Stimulated activated naive CD8-positive, alpha-beta T cell treated with anti-CD3 and anti-CD28 coated beads, Interleukin-15, Interleukin-2, amounts not matched to agents 100 ng/mL and 50 ng/mL, for 24 hours (primary cell): ENCODE results near the gene DUXB.

ENCODE experiments used
- H3K27ac Mint-ChIP-seq: one replicate; pipeline ENCODE4 v1.8.0; 2021; ENCODE audit warnings: mild to moderate bottlenecking, mixed read lengths
- H3K27me3 Mint-ChIP-seq: one replicate; pipeline ENCODE4 v1.8.0; 2021; ENCODE audit warnings: mixed read lengths
- H3K36me3 Mint-ChIP-seq: one replicate; pipeline ENCODE4 v1.8.0; 2021; ENCODE audit warnings: low read depth, mixed read lengths
- H3K4me1 Mint-ChIP-seq: one replicate; pipeline ENCODE4 v1.8.0; 2021; ENCODE audit warnings: low read depth, mixed read lengths
- H3K4me3 Mint-ChIP-seq: one replicate; pipeline ENCODE4 v1.8.0; 2021; ENCODE audit warnings: mild to moderate bottlenecking, mixed read lengths
- H3K9me3 Mint-ChIP-seq: one replicate; pipeline ENCODE4 v1.8.0; 2021; ENCODE audit warnings: mixed read lengths

The DUXB gene

DNA sequence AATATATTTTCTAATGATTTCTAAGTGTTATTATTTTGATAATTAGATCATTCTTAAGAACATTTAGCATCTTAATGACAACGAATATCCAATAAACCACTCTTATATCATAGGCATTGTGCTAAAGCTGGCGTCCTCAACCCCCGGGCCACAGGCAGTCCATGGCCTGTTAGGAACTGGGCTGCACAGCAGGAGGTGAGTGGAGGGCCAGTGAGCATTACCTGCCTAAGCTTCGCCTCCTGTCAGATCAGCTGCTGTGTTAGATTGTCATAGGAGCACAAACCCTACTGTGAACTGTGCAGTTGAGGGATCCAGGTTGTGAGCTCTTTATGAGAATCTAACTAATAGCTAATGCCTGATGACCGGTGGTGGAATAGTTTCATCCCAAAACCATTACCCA is 3.7 kb downstream of the DUXB start:
- Mint-ChIP-seq H3K4me3 (no peak overlapping the region), H3K27me3 (no peaks in the 10 kb centered on the region), H3K4me1 (no peaks in the 10 kb centered on the region), H3K36me3 (no peaks in the 10 kb centered on the region), H3K27ac (no peak overlapping the region), H3K9me3 (no peaks in the 10 kb centered on the region)

DNA sequence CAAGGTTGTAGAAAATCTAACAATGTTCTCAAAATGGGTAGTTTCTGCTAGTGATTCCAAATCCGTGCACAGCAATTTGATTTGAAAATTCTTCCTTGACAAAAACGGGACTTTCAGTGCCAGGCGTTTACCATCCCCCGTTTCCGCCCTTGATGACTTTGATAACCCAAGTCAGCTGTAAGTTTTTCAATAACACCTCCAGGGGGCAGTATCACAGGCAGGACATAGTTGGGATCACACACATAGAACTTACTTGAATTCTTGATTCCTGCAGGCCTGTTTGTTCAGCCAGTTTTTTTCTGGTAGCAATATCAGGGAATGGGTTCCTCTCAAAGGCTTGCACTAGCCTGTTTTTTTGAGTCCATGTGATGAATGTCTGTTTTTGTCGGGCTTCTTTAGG is 5.6 kb downstream of the DUXB start:
- no peaks in the 10 kb centered on the region for H3K9me3 Mint-ChIP-seq
- H3K27ac Mint-ChIP-seq, result no peak overlapping the region
- H3K4me1 Mint-ChIP-seq, result no peaks in the 10 kb centered on the region
- no peak overlapping the region for H3K4me3 Mint-ChIP-seq
- H3K36me3 Mint-ChIP-seq, result no peaks in the 10 kb centered on the region
- H3K27me3 Mint-ChIP-seq, result no peaks in the 10 kb centered on the region

DNA sequence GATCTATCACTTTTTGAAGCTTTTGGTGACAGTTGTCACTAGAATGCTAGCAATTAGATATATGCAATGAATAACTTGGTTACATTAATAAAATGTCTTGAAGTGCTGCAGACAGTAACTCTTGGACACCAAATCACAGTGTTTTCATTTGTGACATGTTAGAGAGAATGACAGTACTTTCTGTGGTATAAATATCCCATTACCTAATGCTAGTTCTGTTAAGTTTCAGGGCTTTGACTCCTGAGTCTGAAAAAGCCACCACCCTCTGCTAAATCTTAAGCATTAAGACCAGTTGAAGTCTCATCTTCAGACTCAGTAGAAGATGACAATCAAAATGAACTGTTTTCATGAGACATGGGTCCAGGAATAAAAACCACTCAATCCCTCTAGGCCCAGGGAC is 13.9 kb downstream of the DUXB start:
- no peak overlapping the region for H3K27ac Mint-ChIP-seq
- no peaks in the 10 kb centered on the region for H3K36me3 Mint-ChIP-seq
- H3K4me3 Mint-ChIP-seq, result no peak overlapping the region
- peaks cover 4% of the 10 kb centered on the region for H3K9me3 Mint-ChIP-seq
- H3K27me3 Mint-ChIP-seq, result no peaks in the 10 kb centered on the region
- H3K4me1 Mint-ChIP-seq, result no peaks in the 10 kb centered on the region

DNA sequence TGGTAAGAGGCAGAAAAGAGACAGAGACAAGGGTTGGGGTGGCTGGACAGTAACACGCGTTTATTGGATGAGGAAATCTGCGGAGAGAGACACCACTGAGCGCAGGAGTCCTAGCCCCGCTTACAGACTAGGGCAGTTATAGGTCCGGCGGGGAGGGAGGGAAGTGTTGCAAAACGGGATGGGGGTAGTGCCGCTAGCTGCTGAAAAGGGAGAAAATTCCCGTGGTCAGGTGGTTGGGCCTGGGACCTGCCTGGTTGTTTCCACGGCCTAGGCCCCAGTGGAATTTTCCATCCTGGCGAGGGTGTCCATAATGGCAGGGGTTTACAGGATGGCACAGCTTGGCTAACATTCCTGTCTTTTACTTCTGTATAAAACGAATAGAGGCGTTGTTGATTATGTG is 19.0 kb downstream of the DUXB start:
- H3K4me1 Mint-ChIP-seq, result no peaks in the 10 kb centered on the region
- no peaks in the 10 kb centered on the region for H3K27me3 Mint-ChIP-seq
- no peak overlapping the region for H3K4me3 Mint-ChIP-seq
- H3K36me3 Mint-ChIP-seq, result no peaks in the 10 kb centered on the region
- no peak overlapping the region for H3K27ac Mint-ChIP-seq
- H3K9me3 Mint-ChIP-seq, result peaks cover 4% of the 10 kb centered on the region

DNA sequence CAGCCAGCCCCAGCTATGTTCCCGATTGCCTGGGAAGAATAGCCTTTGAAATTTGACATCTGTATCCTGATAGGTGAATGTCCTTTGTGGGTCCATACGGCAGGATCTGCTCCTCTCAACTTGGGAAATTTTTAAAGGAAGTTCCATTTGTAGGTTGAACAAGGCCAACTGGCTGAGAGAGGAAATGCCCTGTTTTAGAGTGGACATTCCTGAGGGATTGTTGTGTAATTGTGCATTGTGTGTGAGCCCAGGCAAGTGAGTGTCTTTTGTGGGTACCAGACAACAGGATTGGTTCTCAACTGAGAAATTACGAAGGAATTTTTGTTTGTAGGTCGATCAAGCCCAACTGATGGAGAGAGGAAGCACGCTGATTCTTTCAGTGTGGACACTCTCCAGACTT is 21.9 kb downstream of the DUXB start:
- Mint-ChIP-seq H3K4me1 (no peaks in the 10 kb centered on the region), H3K27ac (no peak overlapping the region), H3K27me3 (no peaks in the 10 kb centered on the region), H3K4me3 (no peak overlapping the region), H3K9me3 (peaks cover 2% of the 10 kb centered on the region), H3K36me3 (no peaks in the 10 kb centered on the region)

DNA sequence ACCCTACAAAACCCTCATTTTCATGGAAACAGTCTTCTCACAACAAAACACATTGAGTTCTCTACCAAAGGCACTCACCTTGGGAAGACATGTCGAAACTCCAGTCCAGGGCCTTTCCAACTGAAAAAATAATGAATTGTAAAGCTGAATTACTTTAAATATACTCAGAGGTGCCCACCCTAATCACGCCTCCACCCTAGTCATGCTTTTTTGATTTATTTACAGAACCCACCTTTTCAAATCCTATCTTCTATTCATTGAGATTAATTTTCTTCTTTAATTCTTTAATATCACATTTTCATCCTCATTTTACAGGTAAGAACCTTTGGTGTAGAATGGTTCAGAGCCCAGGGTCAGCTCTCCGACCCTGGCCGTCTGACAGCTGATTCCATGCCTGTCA is 24.4 kb downstream of the DUXB start, which contains the start of gene CPHXL2:
Gene CPHXL2 (minus strand): TSS at position 101 of the 400 bp plus-strand sequence. CDS start 10 bp downstream, at position 91.
- H3K4me3 Mint-ChIP-seq, result no peak within 1 kb of the TSS
- no peaks in the 10 kb centered on the region for H3K36me3 Mint-ChIP-seq
- no peak within 1 kb of the TSS for H3K27ac Mint-ChIP-seq
- no peaks in the 10 kb centered on the region for H3K9me3 Mint-ChIP-seq
- no peaks in the 10 kb centered on the region for H3K4me1 Mint-ChIP-seq
- no peaks in the 10 kb centered on the region for H3K27me3 Mint-ChIP-seq

DNA sequence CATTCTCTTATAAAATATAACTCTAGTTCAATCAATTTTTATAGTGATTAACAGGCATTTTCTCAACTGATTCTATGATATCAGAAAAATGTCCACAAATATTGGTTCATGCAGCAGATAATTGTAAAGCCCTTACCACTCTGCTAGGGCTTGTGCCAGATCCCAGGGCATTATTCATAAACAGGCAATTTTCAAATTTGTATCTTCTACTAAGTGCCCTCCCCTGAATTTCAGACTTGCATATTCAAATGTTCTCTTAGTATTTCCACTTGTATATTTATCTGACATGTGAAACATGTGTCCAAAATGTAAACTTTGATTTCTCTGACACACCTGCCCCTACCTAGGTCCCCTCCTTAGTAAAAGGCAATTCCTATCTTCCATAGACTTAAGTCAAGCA is 33.8 kb downstream of the DUXB start:
- Mint-ChIP-seq H3K4me3 (no peak overlapping the region), H3K27me3 (no peaks in the 10 kb centered on the region), H3K36me3 (no peaks in the 10 kb centered on the region), H3K4me1 (no peaks in the 10 kb centered on the region), H3K9me3 (no peaks in the 10 kb centered on the region), H3K27ac (no peak overlapping the region)

DNA sequence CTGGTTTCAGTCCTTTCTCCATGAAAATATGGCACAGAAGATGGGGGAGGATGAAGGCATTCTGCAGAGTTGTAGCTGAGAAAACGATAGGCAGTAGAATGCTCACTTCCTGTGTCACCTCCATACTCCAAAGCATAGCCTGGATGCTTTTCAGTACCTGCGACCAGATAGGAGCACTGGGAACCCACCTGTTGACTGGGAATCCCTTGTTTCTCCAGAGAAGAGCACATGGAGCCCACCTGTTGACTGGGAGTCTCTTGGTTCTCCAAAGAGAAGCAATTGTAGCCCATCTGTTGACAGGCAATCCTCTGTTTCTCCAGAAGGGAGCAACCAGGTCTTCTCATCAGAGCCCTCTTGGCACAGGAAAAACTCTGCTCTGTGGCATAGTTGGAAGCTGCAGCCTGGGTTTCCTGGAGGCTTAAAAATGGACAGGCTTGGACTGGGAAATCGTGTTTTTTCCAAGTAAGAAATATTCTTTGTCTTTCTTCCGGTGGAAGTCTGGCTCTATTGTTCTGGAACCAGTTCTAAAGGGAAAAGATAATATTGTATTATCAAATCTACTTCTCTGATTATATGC is 40.4 kb downstream of the DUXB start:
- no peak overlapping the region for H3K27ac Mint-ChIP-seq
- peaks cover 24% of the 10 kb centered on the region for H3K36me3 Mint-ChIP-seq

DNA sequence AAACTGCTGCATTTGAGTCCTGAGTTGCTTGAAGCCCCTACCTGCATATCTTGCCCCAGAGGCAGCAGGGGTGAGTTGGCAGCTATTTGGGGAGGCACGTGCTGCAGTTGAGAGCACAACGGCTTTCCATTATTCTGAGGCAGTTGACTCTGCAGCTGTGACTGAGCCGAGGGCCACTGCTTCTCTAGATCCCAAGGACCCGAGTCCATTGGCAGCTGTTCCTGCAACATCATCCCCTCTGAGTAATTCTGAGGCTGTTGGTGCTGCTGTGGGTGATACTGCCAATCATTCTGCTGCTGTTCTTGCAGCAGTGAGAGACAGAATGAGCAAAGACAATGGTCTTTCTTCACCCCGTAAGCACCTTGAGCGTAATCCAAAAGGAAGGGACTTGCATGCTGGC is 40.9 kb downstream of the DUXB start:
- Mint-ChIP-seq H3K36me3 (peaks cover 28% of the 10 kb centered on the region), H3K4me3 (no peak overlapping the region), H3K4me1 (no peaks in the 10 kb centered on the region), H3K27ac (no peak overlapping the region), H3K9me3 (no peaks in the 10 kb centered on the region), H3K27me3 (no peaks in the 10 kb centered on the region)

More for the DNA sequence above, 40.4 kb downstream of the DUXB start:
- H3K4me3 Mint-ChIP-seq, result no peak overlapping the region
- no peaks in the 10 kb centered on the region for H3K9me3 Mint-ChIP-seq
- H3K27me3 Mint-ChIP-seq, result no peaks in the 10 kb centered on the region
- no peaks in the 10 kb centered on the region for H3K4me1 Mint-ChIP-seq

DNA sequence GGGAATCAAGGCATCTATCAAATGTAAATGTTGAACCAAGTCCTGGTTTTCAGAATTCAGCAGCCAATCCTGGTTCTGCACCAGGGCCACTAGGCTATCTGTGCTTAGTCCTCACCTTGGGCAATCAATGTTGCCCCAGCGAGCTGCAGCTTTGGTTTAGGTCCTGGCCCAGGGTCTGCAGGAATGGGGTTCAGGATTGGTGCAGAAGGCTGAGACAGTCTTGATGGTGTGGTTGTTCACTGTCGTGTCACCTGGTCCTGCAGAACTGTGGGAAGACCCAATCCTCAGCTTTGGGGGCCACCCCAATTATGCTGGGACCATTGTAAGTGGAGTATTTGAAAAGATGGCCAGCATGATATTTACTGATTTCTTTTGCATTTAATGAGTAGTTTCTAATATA is 43.1 kb downstream of the DUXB start:
- no peak overlapping the region for H3K4me3 Mint-ChIP-seq
- peaks cover 43% of the 10 kb centered on the region for H3K36me3 Mint-ChIP-seq
- no peaks in the 10 kb centered on the region for H3K9me3 Mint-ChIP-seq
- H3K4me1 Mint-ChIP-seq, result peaks cover 12% of the 10 kb centered on the region
- H3K27me3 Mint-ChIP-seq, result no peaks in the 10 kb centered on the region
- H3K27ac Mint-ChIP-seq, result no peak overlapping the region

DNA sequence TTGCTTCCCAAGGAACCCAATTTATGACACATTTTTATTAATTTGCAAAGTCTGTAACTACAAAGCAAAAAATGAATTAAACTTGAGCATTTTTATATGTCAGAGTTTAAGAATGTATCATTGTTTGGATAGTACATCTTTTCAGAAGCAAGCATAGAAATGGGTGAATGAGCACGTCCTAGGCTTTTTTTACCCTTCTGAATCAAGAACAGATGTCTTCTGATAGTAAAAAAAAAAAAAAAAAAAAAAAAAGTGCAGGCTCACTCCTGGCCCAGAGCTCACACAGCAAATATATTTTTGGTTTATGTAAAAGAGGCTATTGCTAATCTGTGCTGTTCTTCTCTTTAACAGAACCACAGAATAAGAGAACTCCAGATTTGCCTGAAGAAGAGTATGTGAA is 47.3 kb downstream of the DUXB start:
- Mint-ChIP-seq H3K27ac (peak overlapping the region; percentile 85), H3K27me3 (no peaks in the 10 kb centered on the region), H3K9me3 (no peaks in the 10 kb centered on the region), H3K4me1 (peaks cover 47% of the 10 kb centered on the region), H3K36me3 (peaks cover 58% of the 10 kb centered on the region), H3K4me3 (no peak overlapping the region)

DNA sequence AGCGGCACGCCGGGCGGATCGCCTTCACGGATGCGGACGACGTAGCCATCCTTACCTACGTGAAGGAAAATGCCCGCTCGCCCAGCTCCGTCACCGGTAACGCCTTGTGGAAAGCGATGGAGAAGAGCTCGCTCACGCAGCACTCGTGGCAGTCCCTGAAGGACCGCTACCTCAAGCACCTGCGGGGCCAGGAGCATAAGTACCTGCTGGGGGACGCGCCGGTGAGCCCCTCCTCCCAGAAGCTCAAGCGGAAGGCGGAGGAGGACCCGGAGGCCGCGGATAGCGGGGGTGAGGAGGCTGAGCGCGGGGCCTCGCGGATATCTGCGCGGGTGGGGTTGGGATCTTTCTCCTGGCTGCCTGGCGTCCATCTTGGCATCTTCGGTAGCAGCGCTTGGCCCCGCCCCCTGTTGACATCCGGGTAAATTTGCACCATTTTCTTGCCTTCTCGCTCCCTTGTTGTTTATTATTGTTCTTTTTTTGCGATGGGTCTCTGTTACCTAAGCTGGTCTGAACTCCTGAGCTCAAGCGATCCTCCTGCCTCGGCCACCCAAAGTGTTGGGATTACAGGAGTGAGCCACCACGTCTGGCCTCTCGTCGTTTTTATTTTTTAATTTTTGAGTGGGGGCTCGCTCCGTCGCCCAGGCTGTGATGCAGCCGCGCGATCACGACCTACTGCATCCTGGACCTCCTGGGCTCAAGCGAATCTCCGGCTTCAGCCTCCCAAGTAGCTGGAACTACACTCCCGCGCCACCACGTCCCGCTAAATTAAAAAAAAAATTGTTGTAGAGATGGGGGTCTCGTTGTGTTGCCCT is 52.8 kb downstream of the DUXB start:
- Mint-ChIP-seq H3K36me3 (peaks cover 42% of the 10 kb centered on the region), H3K4me1 (peaks cover 69% of the 10 kb centered on the region), H3K27ac (peak overlapping the region; percentile 94), H3K4me3 (peak overlapping the region; percentile 86), H3K27me3 (no peaks in the 10 kb centered on the region), H3K9me3 (no peaks in the 10 kb centered on the region)

DNA sequence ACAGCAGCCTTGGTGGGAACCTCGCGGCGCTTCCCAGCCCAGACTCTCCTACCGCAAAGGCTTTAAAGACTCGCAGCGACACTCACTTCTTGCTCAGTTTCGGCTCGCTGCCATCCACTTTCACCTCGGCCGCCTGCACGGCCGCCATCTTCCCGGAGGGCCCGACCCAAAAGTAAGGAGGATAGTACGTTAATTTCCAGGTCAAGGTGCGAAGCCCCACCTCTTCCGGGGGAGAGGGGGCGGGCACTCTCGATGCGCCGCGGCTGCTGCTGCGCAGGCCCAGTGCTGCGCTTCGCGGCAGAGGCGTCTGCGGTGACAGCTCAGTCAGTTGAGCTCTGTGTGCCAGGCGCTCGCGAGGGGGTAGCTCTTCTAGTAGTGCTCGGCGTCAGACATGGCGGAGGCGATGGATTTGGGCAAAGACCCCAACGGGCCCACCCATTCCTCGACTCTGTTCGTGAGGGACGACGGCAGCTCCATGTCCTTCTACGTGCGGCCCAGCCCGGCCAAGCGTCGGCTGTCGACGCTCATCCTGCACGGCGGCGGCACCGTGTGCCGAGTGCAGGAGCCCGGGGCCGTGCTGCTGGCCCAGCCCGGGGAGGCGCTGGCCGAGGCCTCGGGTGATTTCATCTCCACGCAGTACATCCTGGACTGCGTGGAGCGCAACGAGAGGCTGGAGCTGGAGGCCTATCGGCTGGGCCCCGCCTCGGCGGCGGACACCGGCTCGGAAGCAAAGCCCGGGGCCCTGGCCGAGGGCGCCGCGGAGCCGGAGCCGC is 53.6 kb downstream of the DUXB start, which contains the start of the genes KARS1 and TERF2IP:
Gene KARS1 (minus strand): TSS at position 174 of the 773 bp plus-strand sequence. CDS start 26 bp downstream, at position 148.
Gene TERF2IP (plus strand): TSS at position 282 of the 773 bp plus-strand sequence. CDS start 110 bp downstream, at position 392.
- Mint-ChIP-seq H3K4me1 (peaks cover 66% of the 10 kb centered on the region), H3K27me3 (no peaks in the 10 kb centered on the region), H3K4me3 (peak within 1 kb of the TSS; percentile 86), H3K27ac (peak within 1 kb of the TSS; percentile 98), H3K36me3 (peaks cover 47% of the 10 kb centered on the region), H3K9me3 (no peaks in the 10 kb centered on the region)

DNA sequence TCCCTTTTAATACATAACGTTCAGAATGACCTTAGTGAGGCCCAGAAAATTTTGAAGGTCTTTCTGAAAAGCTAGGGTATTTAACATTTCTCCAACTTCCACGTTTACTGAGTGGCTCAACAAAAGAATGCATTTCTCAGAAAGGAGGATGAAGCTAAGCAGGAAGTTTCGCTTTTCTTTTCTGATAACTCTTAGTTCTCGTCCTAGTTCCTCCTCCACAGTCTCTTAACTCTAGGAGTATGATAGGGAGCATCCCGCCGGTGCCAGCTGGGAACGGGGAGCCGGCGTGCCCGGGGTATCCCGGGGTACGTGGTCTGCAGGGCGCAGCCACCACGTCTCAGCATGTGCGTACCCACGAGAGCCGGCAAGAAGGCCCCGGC is 54.2 kb downstream of the DUXB start:
- peaks cover 64% of the 10 kb centered on the region for H3K4me1 Mint-ChIP-seq
- no peaks in the 10 kb centered on the region for H3K27me3 Mint-ChIP-seq
- H3K9me3 Mint-ChIP-seq, result no peaks in the 10 kb centered on the region
- peaks cover 52% of the 10 kb centered on the region for H3K36me3 Mint-ChIP-seq
- H3K27ac Mint-ChIP-seq, result peak overlapping the region; percentile 98
- H3K4me3 Mint-ChIP-seq, result peak overlapping the region; percentile 86
